GM23248 (cell line): Measurements from ENCODE around the gene ATP5F1E. TPM values are rescaled to one million over a fixed set of nuclear protein-coding genes. Genes with fewer than 3 reads are reported as not detected.

ENCODE experiments used
- DNase-seq: peaks from one replicate; pipeline ENCODE4 v3.0.0-alpha.2; 2015
- H2AFZ ChIP-seq: fragments of 200-600 bp; sonication (generic); 2 replicates; pipeline ENCODE4 v1.6.1; 2016; ENCODE audit warnings: antibody characterized with exemption
- H3F3A ChIP-seq: fragments of 200-600 bp; sonication (generic); 2 replicates; pipeline ENCODE4 v1.6.1; 2016; ENCODE audit warnings: mild to moderate bottlenecking, antibody characterized with exemption, mixed run types; ENCODE audit not compliant: insufficient read depth
- H3K27ac ChIP-seq: fragments of 200-600 bp; sonication (generic); 2 replicates; pipeline ENCODE4 v1.5.1; 2016; ENCODE audit warnings: mild to moderate bottlenecking
- H3K27me3 ChIP-seq: fragments of 200-600 bp; sonication (generic); replicated peaks from 2 replicates; pipeline ENCODE4 v1.6.1; 2016; ENCODE audit warnings: mild to moderate bottlenecking; ENCODE audit not compliant: insufficient read depth
- H3K36me3 ChIP-seq: fragments of 200-600 bp; sonication (generic); 2 replicates; pipeline ENCODE4 v1.6.1; 2016; ENCODE audit warnings: low read depth, mild to moderate bottlenecking
- H3K4me1 ChIP-seq: fragments of 200-600 bp; sonication (generic); 2 replicates; pipeline ENCODE4 v1.6.1; 2016; ENCODE audit warnings: mild to moderate bottlenecking; ENCODE audit not compliant: insufficient read depth
- H3K4me2 ChIP-seq: fragments of 200-600 bp; sonication (generic); one replicate; pipeline ENCODE4 v1.6.1; 2016; ENCODE audit warnings: mild to moderate bottlenecking; ENCODE audit not compliant: unreplicated experiment
- H3K4me3 ChIP-seq: fragments of 200-600 bp; sonication (generic); 2 replicates; pipeline ENCODE4 v1.5.1; 2016; ENCODE audit warnings: mild to moderate bottlenecking
- H3K79me2 ChIP-seq: fragments of 200-600 bp; sonication (generic); 2 replicates; pipeline ENCODE4 v1.6.1; 2016; ENCODE audit warnings: mild to moderate bottlenecking; ENCODE audit not compliant: insufficient read depth
- H3K9ac ChIP-seq: fragments of 200-600 bp; sonication (generic); 2 replicates; pipeline ENCODE4 v1.6.1; 2016; ENCODE audit warnings: mild to moderate bottlenecking
- H3K9me2 ChIP-seq: fragments of 200-600 bp; sonication (generic); 2 replicates; pipeline ENCODE4 v1.6.1; 2016; ENCODE audit warnings: mixed run types, mild to moderate bottlenecking, moderate library complexity; ENCODE audit not compliant: insufficient read depth
- H3K9me3 ChIP-seq: fragments of 200-600 bp; sonication (generic); one replicate; pipeline ENCODE4 v1.6.1; 2017; ENCODE audit warnings: low read depth
- H4K20me1 ChIP-seq: fragments of 200-600 bp; sonication (generic); 2 replicates; pipeline ENCODE4 v1.6.0; 2016; ENCODE audit not compliant: insufficient read depth
- EZH2 ChIP-seq: fragments of 200-600 bp; sonication (generic); IDR thresholded peaks from 2 replicates; pipeline ENCODE4 v1.6.1; 2018; ENCODE audit warnings: antibody characterized with exemption, mild to moderate bottlenecking; ENCODE audit not compliant: insufficient read depth, poor library complexity, severe bottlenecking
- EZH2phosphoT487 ChIP-seq: fragments of 200-600 bp; sonication (generic); IDR thresholded peaks from 2 replicates; pipeline ENCODE4 v1.6.1; 2018; ENCODE audit warnings: antibody characterized with exemption, moderate library complexity, mild to moderate bottlenecking, low read depth; ENCODE audit not compliant: insufficient read depth
- WGBS, 2 experiments: methylation state at CpG; one replicate each; pipeline ENCODE4 v1.1.6; 2015 to 2017; ENCODE audit warnings: low lambda C conversion rate in 2 of 2, low coverage in 1 of 2; ENCODE audit errors: missing lambda C conversion rate in 2 of 2; 5-methylcytosine and 5-hydroxymethylcytosine counted together
- in situ Hi-C: fragments of 300-500 bp; cut with MboI; formaldehyde crosslinking; loops from 2 replicates; pipeline ENCODE4 v1.15.0; 2020
- polyA plus RNA-seq: library from polyadenylated mRNA; unstranded; fragments of >200 nt; fragmentation: Nextera tagmentation; extraction: Ambion mirVana; gene quantifications from 2 replicates; pipeline ENCODE4 v1.2.1, GENCODE V29; 2016
- total RNA-seq: library from RNA; depleted of rRNA; stranded (reverse); fragments of >200 nt; shearing (Covaris generic); gene quantifications from 2 replicates; pipeline ENCODE4 v1.2.3, GENCODE V29; 2014

ATP5F1E gene
- total and polyA plus RNA-seq, 2 experiments from 2014 or later = 20.0 to 245 TPM

- no peaks in the 10 kb centered on the region for H3K27me3 ChIP-seq
- in situ Hi-C loops = loop anchor here (25.0 kb wide), 1 partner anchor 780 kb away; the partner anchor contains the start of gene ANKRD60
- WGBS, 2 experiments = 66 to 68% methylated on average over 4 of the region's 4 CpGs
- 0 out of 2 replicates have a peak, but pooled peaks cover 4% of the 10 kb centered on the region for H3K79me2 ChIP-seq
- DNase-seq = no peak
- H3K9ac ChIP-seq = no peak overlapping the region
- peaks cover 29% of the 10 kb centered on the region for H3K4me1 ChIP-seq
- peaks cover 27% of the 10 kb centered on the region for H3F3A ChIP-seq
- H2AFZ ChIP-seq = no peak overlapping the region
- no peak overlapping the region for H3K4me3 ChIP-seq
- H4K20me1 ChIP-seq = no peaks in the 10 kb centered on the region
- TF ChIP-seq EZH2 = no peak
- TF ChIP-seq EZH2phosphoT487 = no peak
- H3K9me2 ChIP-seq = no peaks in the 10 kb centered on the region
- H3K4me2 ChIP-seq = no peak overlapping the region
- H3K36me3 ChIP-seq = no peaks in the 10 kb centered on the region
- H3K27ac ChIP-seq = no peak overlapping the region
- no peaks in the 10 kb centered on the region for H3K9me3 ChIP-seq
These were observed 15.2 kb downstream of the ATP5F1E start for GRCh38 chr20:59016795-59017492.

GRCh38 chr20:59015812-59016711 is 16.1 kb downstream of the ATP5F1E start:
- no peak overlapping the region for H2AFZ ChIP-seq
- 83 to 89% methylated on average over 16 of the region's 16 CpGs for WGBS, 2 experiments
- no peak for DNase-seq

GRCh38 chr20:59015411-59015810 is 16.7 kb downstream of the ATP5F1E start:
- Histone ChIP-seq H3K4me1 (peaks cover 31% of the 10 kb centered on the region), H3K9me3 (no peaks in the 10 kb centered on the region), H3K79me2 (0 out of 2 replicates have a peak, but pooled peaks cover 4% of the 10 kb centered on the region), H3K4me2 (no peak overlapping the region), H3K9ac (no peak overlapping the region), H3F3A (peaks cover 19% of the 10 kb centered on the region), H3K4me3 (no peak overlapping the region), H2AFZ (no peak overlapping the region), H3K9me2 (no peaks in the 10 kb centered on the region), H4K20me1 (no peaks in the 10 kb centered on the region), H3K36me3 (no peaks in the 10 kb centered on the region), H3K27ac (no peak overlapping the region), H3K27me3 (no peaks in the 10 kb centered on the region)
- in situ Hi-C loops = loop anchor here (25.0 kb wide), 1 partner anchor 778 kb away; the partner anchor contains the start of gene ANKRD60
- 87 to 89% methylated on average over 16 of the region's 16 CpGs for WGBS, 2 experiments
- TF ChIP-seq EZH2 (no peak), EZH2phosphoT487 (no peak)
- no peak for DNase-seq

More at GRCh38 chr20:59015812-59016711, 16.1 kb downstream of the ATP5F1E start:
- TF ChIP-seq EZH2 (no peak), EZH2phosphoT487 (no peak)
- Histone ChIP-seq H3K79me2 (0 out of 2 replicates have a peak, but pooled peaks cover 4% of the 10 kb centered on the region), H3K4me1 (peaks cover 31% of the 10 kb centered on the region), H3K36me3 (no peaks in the 10 kb centered on the region), H3K9me3 (no peaks in the 10 kb centered on the region), H3K9me2 (no peaks in the 10 kb centered on the region), H3K27ac (no peak overlapping the region), H3K9ac (no peak overlapping the region), H3K27me3 (no peaks in the 10 kb centered on the region), H3F3A (peaks cover 19% of the 10 kb centered on the region), H3K4me3 (no peak overlapping the region), H4K20me1 (no peaks in the 10 kb centered on the region), H3K4me2 (no peak overlapping the region)
- in situ Hi-C loops = loop anchor here (25.0 kb wide), 1 partner anchor 779 kb away; the partner anchor contains the start of gene ANKRD60

- Histone ChIP-seq H3K4me1 (peaks cover 31% of the 10 kb centered on the region), H2AFZ (peak overlapping the region; percentile 71), H3K9me3 (no peaks in the 10 kb centered on the region), H3K4me2 (peak overlapping the region; percentile 60), H3F3A (peaks cover 19% of the 10 kb centered on the region), H3K79me2 (no peaks in the 10 kb centered on the region), H3K36me3 (no peaks in the 10 kb centered on the region), H3K27me3 (no peaks in the 10 kb centered on the region), H3K9ac (0 out of 2 replicates have a peak overlapping the region, but pooled peaks have one; percentile 36), H3K9me2 (no peaks in the 10 kb centered on the region), H4K20me1 (no peaks in the 10 kb centered on the region), H3K4me3 (peak overlapping the region; percentile 23; the same call in 1 of the 2 replicates), H3K27ac (peak overlapping the region; percentile 60)
- WGBS, 2 experiments = 78 to 80% methylated on average over 17 of the region's 17 CpGs
- no peak for DNase-seq
- in situ Hi-C loops = loop anchor here (25.0 kb wide), 1 partner anchor 778 kb away; the partner anchor contains the start of gene ANKRD60
- TF ChIP-seq EZH2 = no peak
- no peak for TF ChIP-seq EZH2phosphoT487
These were observed 17.3 kb downstream of the ATP5F1E start for GRCh38 chr20:59014680-59015389.
